Cardiac fibroblast (primary cell): ENCODE data around the gene MRPS31.
"Not testable (repeated sequence)": the region's sequence is repeated elsewhere in the genome, so short reads cannot be mapped to it uniquely, and the experiment has no call there.

Experiments used
- DNase-seq, 2 donors: peaks; one replicate each; pipeline versions ENCODE4 v3.0.0 to v3.0.0-alpha.2; 2010; ENCODE audit warnings: low read depth in 2 of 2
- H3K4me3 ChIP-seq, 2 donors: replicated peaks in 1 of 2; 1 replicate in 1 of 2; 2 replicates in 1 of 2; pipeline ENCODE4 v1.5.1; 2011; ENCODE audit warnings: low read depth in 2 of 2, low read length in 2 of 2, mild to moderate bottlenecking in 2 of 2, moderate library complexity in 1 of 2
- CTCF ChIP-seq: IDR thresholded peaks from one replicate; pipeline ENCODE4 v1.5.1; 2011; ENCODE audit warnings: low read depth, mild to moderate bottlenecking, low read length, inconsistent platforms

Gene MRPS31

GRCh38 chr13:40790154-40790616 lies 19.2 kb upstream of the MRPS31 start:
- DNase-seq, result no peak
- peak overlapping the region; percentile 68 to 71 for H3K4me3 ChIP-seq
- TF ChIP-seq CTCF, result no peak

GRCh38 chr13:40789275-40790153 lies 18.5 kb upstream of the MRPS31 start, which contains the start of gene SLC25A15:
SLC25A15 (plus strand) TSS chr13:40789611; CDS start chr13:40793227, 3,616 bp downstream.
- DNase-seq, result peak; percentile 70 to 92
- H3K4me3 ChIP-seq, result peak within 1 kb of the TSS; percentile 68 to 71
- no peak for TF ChIP-seq CTCF

GRCh38 chr13:40788540-40789274 lies 17.7 kb upstream of the MRPS31 start:
- H3K4me3 ChIP-seq, result peak overlapping the region; percentile 56 to 68
- not testable (repeated sequence) for DNase-seq

DNA sequence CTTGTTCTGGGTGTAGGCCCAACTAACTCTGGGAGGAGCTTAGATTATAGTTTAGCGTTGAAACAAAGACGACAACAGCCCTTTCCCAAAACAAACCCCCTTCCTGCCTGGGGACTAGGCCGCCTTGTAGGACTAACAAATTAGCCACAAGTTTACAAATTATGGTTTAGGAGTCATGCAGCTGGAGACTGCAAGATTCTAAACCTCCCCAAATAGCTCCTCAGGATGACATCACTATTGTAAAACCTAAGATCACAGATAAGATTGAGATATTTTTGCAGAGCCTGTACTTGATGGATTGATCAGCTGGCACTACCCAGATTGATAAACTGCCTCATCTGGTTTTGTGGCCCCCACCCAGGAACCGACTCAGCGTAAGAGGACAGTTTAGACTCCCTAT lies 16.1 kb upstream of the MRPS31 start:
- H3K4me3 ChIP-seq, result no peak overlapping the region
- no peak for TF ChIP-seq CTCF
- peak in 1 of 2 donors; percentile 27 for DNase-seq

GRCh38 chr13:40786568-40786996 lies 15.6 kb upstream of the MRPS31 start:
- DNase-seq, result peak; percentile 19 to 55
- no peak overlapping the region for H3K4me3 ChIP-seq
- no peak for TF ChIP-seq CTCF

- no peak for TF ChIP-seq CTCF
- no peak overlapping the region for H3K4me3 ChIP-seq
- DNase-seq, result no peak
Measured at GRCh38 chr13:40784540-40784939, 13.6 kb upstream of the MRPS31 start.

DNA sequence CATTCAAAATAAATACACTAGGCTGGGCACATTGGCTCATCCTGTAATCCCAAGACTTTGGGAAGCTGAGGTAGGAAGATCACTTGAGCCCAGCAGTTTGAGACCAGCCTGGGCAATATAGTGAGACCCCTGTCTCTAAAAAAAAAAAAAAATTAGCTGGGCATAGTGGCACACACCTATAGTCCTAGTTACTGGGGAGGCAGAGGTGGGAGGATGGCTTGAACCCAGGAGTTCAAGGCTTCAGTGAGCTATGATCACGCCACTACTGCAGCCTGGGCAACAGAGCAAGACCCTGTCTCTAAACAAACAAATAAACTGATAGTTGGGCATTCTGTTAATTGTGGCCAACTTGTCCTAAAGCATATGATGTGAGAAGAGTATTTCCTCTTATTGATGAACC lies 12.0 kb upstream of the MRPS31 start:
- H3K4me3 ChIP-seq, DNase-seq: not testable (repeated sequence)
